Kidney (tissue), 14 donors: ENCODE data around the gene TMCC1. TPM values are rescaled to one million over a fixed set of nuclear protein-coding genes. Genes with fewer than 3 reads are reported as not detected.

Source experiments
- DNase-seq, 5 donors: peaks; one replicate each; pipeline ENCODE4 v3.0.0-alpha.2; 2013 to 2020
- FAIRE-seq: peaks from 2 replicates; lab custom pipeline; 2012; peaks lifted over from hg19 to GRCh38; lab: Jason Lieb, UNC
- H3K27ac ChIP-seq, 2 donors: one replicate each; pipeline ENCODE4 v1.7.0; 2013; ENCODE audit warnings: low read depth in 2 of 2, low read length in 2 of 2, inconsistent platforms in 1 of 2
- H3K27me3 ChIP-seq: one replicate; pipeline ENCODE4 v1.7.1; 2013; ENCODE audit warnings: low read length, inconsistent platforms; ENCODE audit not compliant: control insufficient read depth, insufficient read depth
- H3K36me3 ChIP-seq, 3 donors: one replicate each; pipeline versions ENCODE4 v1.7.0 to v1.7.1; 2013; ENCODE audit warnings: low read length in 3 of 3, control low read depth in 1 of 3, inconsistent platforms in 1 of 3; ENCODE audit not compliant: insufficient read depth in 3 of 3, control insufficient read depth in 2 of 3
- H3K4me1 ChIP-seq, 3 donors: one replicate each; pipeline versions ENCODE4 v1.7.0 to v1.7.1; 2013; ENCODE audit warnings: low read length in 3 of 3, inconsistent platforms in 1 of 3, low read depth in 1 of 3; ENCODE audit not compliant: control insufficient read depth in 2 of 3, insufficient read depth in 2 of 3
- H3K4me3 ChIP-seq, 3 donors: one replicate each; pipeline versions ENCODE4 v1.7.0 to v1.8.1; 2013; ENCODE audit warnings: low read length in 3 of 3, control low read depth in 1 of 3, inconsistent platforms in 1 of 3
- H3K9ac ChIP-seq, 3 donors: one replicate each; pipeline versions ENCODE4 v1.7.0 to v1.7.1; 2013; ENCODE audit warnings: low read length in 3 of 3, control low read depth in 1 of 3, inconsistent platforms in 1 of 3
- H3K9me3 ChIP-seq, 3 donors: one replicate each; pipeline versions ENCODE4 v1.7.0 to v1.7.1; 2013; ENCODE audit warnings: low read length in 3 of 3, control low read depth in 1 of 3, inconsistent platforms in 1 of 3; ENCODE audit not compliant: control insufficient read depth in 2 of 3, insufficient read depth in 1 of 3
- CTCF ChIP-seq: IDR thresholded peaks from 3 replicates; pipeline ENCODE4 v1.5.1; 2012; ENCODE audit warnings: mild to moderate bottlenecking, moderate library complexity, borderline replicate concordance; ENCODE audit not compliant: insufficient read depth; ENCODE audit errors: extremely low read depth
- intact Hi-C: fragments of 100-400 bp; cut with DNase I; formaldehyde crosslinking; loops from one replicate; pipeline ENCODE4 v1.11.1; 2022
- polyA plus RNA-seq: library from polyadenylated mRNA; stranded (reverse); fragments of 350-450 nt; fragmentation: Illumina TruSeq; extraction: RNeasy Lipid Tissue Mini Kit (QIAGEN cat#74804); gene quantifications from one replicate; pipeline ENCODE4 v1.2.3, GENCODE V29; 2014; ENCODE audit warnings: low read depth, low replicate concordance; ENCODE audit not compliant: insufficient read depth
- total RNA-seq: library from RNA; stranded (reverse); fragmentation: NEBNext Ultra II Directional; extraction: Animal tissue kit (Norgen Biotek cat#: 25700); gene quantifications from one replicate; pipeline ENCODE4 v1.2.1, GENCODE V29; 2021
- donor health status: control.
- donor health status: control.
- donor health status: control.
- donor health status: control.
- donor health status: control.
- donor health status: DM: yes; HTN: yes; CAD: no.
- donor health status: Normal renal cell carcinoma (clear cell type).

The TMCC1 gene
- total and polyA plus RNA-seq, 2 donors from 2014 or later: 8.4 to 42.4 TPM

GRCh38 chr3:129598484-129598883, 295.0 kb downstream of the TMCC1 start:
- H3K4me1 ChIP-seq: peaks cover under 1 to 72% (median 33%) of the 10 kb centered on the region in 3 donors
- no peaks in the 10 kb centered on the region for H3K27me3 ChIP-seq
- no peaks in the 10 kb centered on the region for H3K9me3 ChIP-seq
- H3K36me3 ChIP-seq: no peaks in the 10 kb centered on the region
- peak overlapping the region in 1 of 3 donors; percentile 19 for H3K9ac ChIP-seq
- no peak for FAIRE-seq
- H3K4me3 ChIP-seq: no peak overlapping the region
- H3K27ac ChIP-seq: peak overlapping the region; percentile 72 to 91
- no peak for TF ChIP-seq CTCF
- DNase-seq: no peak
- intact Hi-C loops: no loop called here

- TF ChIP-seq CTCF: no peak
- FAIRE-seq: no peak
- Histone ChIP-seq H3K9me3 (no peaks in the 10 kb centered on the region), H3K27me3 (no peaks in the 10 kb centered on the region), H3K4me1 (peaks cover 2 to 76% (median 35%) of the 10 kb centered on the region in 3 donors), H3K36me3 (no peaks in the 10 kb centered on the region), H3K27ac (peak overlapping the region; percentile 59 to 91), H3K4me3 (no peak overlapping the region), H3K9ac (peak overlapping the region in 1 of 3 donors; percentile 35)
- DNase-seq: peak in 2 of 5 donors; percentile 35 to 62
- intact Hi-C loops: no loop called here
These were observed 295.5 kb downstream of the TMCC1 start for GRCh38 chr3:129598000-129598381.

Other genes starting within 250 kb of the TMCC1 start
- gene TRH, start 81.0 kb upstream of the TMCC1 start, total RNA-seq: not detected
- gene TRH, start 81.0 kb upstream of the TMCC1 start, polyA plus RNA-seq: not detected
- gene ALG1L2, start 188.1 kb upstream of the TMCC1 start, total RNA-seq: 0.82 TPM
- not detected for gene ALG1L2, start 188.1 kb upstream of the TMCC1 start, polyA plus RNA-seq